K562 (cell line): Measurements from ENCODE around the gene TMEM270. TPM values are rescaled to one million over a fixed set of nuclear protein-coding genes. Genes with fewer than 3 reads are reported as not detected.

Experiments used
- CHD4 ChIP-seq: fragments of 200-600 bp; sonication (generic); IDR thresholded peaks from 3 replicates; pipeline ENCODE4 v1.6.1; 2012; ENCODE audit warnings: low read depth, mild to moderate bottlenecking, mixed read lengths, low read length, inconsistent platforms; ENCODE audit not compliant: insufficient read depth, insufficient replicate concordance, poor library complexity, severe bottlenecking
- HDAC6 ChIP-seq: IDR thresholded peaks from 2 replicates; pipeline ENCODE4 v1.6.1; 2012; ENCODE audit warnings: low read depth, mild to moderate bottlenecking, control low read depth, inconsistent platforms, low read length, moderate library complexity
- HDGF ChIP-seq: fragments of 450-650 bp; IDR thresholded peaks from 2 replicates; pipeline ENCODE4 v1.6.1; 2016
- JUN ChIP-seq, 2 experiments: sonication (generic) in 1 of 2; formaldehyde crosslinking in 1 of 2; IDR thresholded peaks; 2 replicates each; pipeline versions ENCODE4 v1.6.1 to v1.8.0; 2012 to 2022; ENCODE audit warnings: borderline replicate concordance in 2 of 2, mild to moderate bottlenecking in 2 of 2, improper control_type of control experiment in 1 of 2, low read depth in 1 of 2, low read length in 1 of 2, missing genetic modification reagents in 1 of 2
- JUNB ChIP-seq: fragments of 450-650 bp; formaldehyde crosslinking; conservative IDR thresholded peaks from 2 replicates; pipeline ENCODE4 v1.4.0; 2020; ENCODE audit warnings: mild to moderate bottlenecking
- MYC ChIP-seq, 2 experiments: fragments of 250-450 bp in 1 of 2; sonication (Bioruptor Pico) in 1 of 2; IDR thresholded peaks; 2 replicates each; pipeline versions ENCODE4 v1.5.1 to v1.6.1; 2012 to 2021; ENCODE audit warnings: low read depth in 2 of 2, borderline replicate concordance in 1 of 2, improper control_type of control experiment in 1 of 2, low read length in 1 of 2, mild to moderate bottlenecking in 1 of 2, moderate library complexity in 1 of 2
- NEUROD1 ChIP-seq: fragments of 150-350 bp; IDR thresholded peaks from 2 replicates; pipeline ENCODE4 v1.6.1; 2014; ENCODE audit warnings: borderline replicate concordance, low read length, low read depth; ENCODE audit not compliant: partially characterized antibody
- RCOR1 ChIP-seq, 2 experiments: IDR thresholded peaks; 2 replicates each; pipeline ENCODE4 v1.6.1; 2012; ENCODE audit warnings: low read depth in 2 of 2, low read length in 2 of 2, borderline replicate concordance in 1 of 2, improper control_type of control experiment in 1 of 2
- SMARCE1 ChIP-seq: fragments of 450-650 bp; IDR thresholded peaks from 2 replicates; pipeline ENCODE4 v1.7.1; 2016; ENCODE audit warnings: mild to moderate bottlenecking
- TRIM24 ChIP-seq, 2 experiments: fragments of 450-650 bp; IDR thresholded peaks; 2 replicates each; pipeline ENCODE4 v1.6.1; 2016
- polyA plus RNA-seq, 8 experiments: library from polyadenylated mRNA; depleted of rRNA in 4 of 8; stranded (reverse) in 5 of 8; unstranded in 3 of 8; fragments of >200 nt; fragmentation: Nextera tagmentation in 2 of 8; fragmentation: Illumina TruSeq in 1 of 8; extraction: Ambion mirVana in 2 of 8; extraction: Trizol in 1 of 8; gene quantifications; 2 replicates each; pipeline versions ENCODE4 v1.2.1 to v1.2.3, GENCODE V29; 2011 to 2014; ENCODE audit warnings: inconsistent platforms in 1 of 8, missing spikeins in 1 of 8
- total RNA-seq, 7 experiments: library from RNA; depleted of rRNA in 6 of 7; stranded (reverse); fragments of >200 nt in 6 of 7; fragmentation: Illumina TruSeq in 2 of 7; extraction: Trizol in 2 of 7; gene quantifications; 2 replicates each; pipeline versions ENCODE4 v1.2.1 to v1.2.3, GENCODE V29; 2011 to 2021; ENCODE audit warnings: low replicate concordance in 1 of 7
- TF ChIP-seq, protein P1 (sequence below): fragments of 450-650 bp; IDR thresholded peaks from 2 replicates; pipeline ENCODE4 v1.6.1; 2018; ENCODE audit not compliant: partially characterized antibody
- TF ChIP-seq, protein P2 (sequence below): fragments of 450-650 bp; IDR thresholded peaks from 2 replicates; pipeline ENCODE4 v1.6.1; 2016; ENCODE audit warnings: antibody characterized with exemption
- TF ChIP-seq, protein P3 (sequence below), 2 experiments: IDR thresholded peaks in 1 of 2; conservative IDR thresholded peaks in 1 of 2; 2 replicates each; pipeline ENCODE4 v1.6.1; 2016; ENCODE audit warnings: low read depth in 2 of 2, mild to moderate bottlenecking in 1 of 2, missing compliant biosample characterization in 1 of 2, missing genetic modification characterization in 1 of 2, moderate library complexity in 1 of 2
- TF ChIP-seq, protein P4 (sequence below), 2 experiments: fragments of 450-650 bp in 1 of 2; sonication (generic) in 1 of 2; formaldehyde crosslinking in 1 of 2; IDR thresholded peaks in 1 of 2; conservative IDR thresholded peaks in 1 of 2; 2 replicates each; pipeline versions ENCODE4 v1.6.1 to v1.8.1; 2016 to 2023; ENCODE audit warnings: mild to moderate bottlenecking in 2 of 2, moderate library complexity in 2 of 2, inconsistent platforms in 1 of 2, missing genetic modification reagents in 1 of 2

TMEM270 gene
- total and polyA plus RNA-seq, 9 of the 15 experiments (the other 6 are each of a cell fraction or from before 2014, with no cell fraction given): not detected

DNA sequence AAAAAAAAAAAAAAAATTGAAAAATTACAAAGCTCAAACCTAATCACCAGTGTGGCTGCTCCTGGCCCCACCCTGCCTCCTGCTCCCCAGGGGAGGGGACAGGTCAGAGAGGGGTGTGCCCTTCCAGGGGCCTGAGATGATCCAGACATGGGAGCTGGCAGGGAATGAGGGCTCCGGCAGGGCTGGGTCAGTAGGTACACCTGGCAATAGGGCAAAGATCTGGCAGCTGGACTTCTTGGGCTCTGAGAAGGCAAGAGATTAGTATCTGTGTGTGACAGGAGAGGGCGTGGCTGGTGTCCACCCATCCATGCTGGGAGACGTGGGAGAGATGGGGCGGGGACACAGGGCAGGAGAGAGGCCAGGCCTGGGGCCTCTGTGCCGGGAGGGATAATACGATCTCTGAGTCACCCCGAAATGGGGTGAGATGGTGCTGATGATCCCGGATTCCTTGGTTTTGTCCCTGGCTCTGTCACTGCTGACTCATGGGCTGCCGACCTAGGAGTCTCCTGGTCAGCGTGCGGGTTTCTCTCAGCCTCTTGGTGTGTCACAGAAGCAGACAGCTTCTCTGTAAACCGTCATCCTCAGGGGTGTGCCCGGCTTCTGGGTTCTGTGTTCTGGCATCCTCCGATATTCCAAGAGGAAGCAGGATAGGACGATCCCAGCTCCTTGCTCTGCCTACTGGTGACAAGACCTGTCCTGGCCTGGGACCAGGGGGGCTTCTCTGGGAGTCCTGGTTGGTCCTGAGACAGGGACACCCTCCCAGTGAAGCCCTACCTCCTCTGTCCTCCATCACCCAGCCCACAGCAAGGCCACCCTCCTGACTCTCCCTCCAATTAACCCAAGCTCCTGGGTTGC lies 38.4 kb upstream of the TMEM270 start (continued):
- TF ChIP-seq, protein P1, sequence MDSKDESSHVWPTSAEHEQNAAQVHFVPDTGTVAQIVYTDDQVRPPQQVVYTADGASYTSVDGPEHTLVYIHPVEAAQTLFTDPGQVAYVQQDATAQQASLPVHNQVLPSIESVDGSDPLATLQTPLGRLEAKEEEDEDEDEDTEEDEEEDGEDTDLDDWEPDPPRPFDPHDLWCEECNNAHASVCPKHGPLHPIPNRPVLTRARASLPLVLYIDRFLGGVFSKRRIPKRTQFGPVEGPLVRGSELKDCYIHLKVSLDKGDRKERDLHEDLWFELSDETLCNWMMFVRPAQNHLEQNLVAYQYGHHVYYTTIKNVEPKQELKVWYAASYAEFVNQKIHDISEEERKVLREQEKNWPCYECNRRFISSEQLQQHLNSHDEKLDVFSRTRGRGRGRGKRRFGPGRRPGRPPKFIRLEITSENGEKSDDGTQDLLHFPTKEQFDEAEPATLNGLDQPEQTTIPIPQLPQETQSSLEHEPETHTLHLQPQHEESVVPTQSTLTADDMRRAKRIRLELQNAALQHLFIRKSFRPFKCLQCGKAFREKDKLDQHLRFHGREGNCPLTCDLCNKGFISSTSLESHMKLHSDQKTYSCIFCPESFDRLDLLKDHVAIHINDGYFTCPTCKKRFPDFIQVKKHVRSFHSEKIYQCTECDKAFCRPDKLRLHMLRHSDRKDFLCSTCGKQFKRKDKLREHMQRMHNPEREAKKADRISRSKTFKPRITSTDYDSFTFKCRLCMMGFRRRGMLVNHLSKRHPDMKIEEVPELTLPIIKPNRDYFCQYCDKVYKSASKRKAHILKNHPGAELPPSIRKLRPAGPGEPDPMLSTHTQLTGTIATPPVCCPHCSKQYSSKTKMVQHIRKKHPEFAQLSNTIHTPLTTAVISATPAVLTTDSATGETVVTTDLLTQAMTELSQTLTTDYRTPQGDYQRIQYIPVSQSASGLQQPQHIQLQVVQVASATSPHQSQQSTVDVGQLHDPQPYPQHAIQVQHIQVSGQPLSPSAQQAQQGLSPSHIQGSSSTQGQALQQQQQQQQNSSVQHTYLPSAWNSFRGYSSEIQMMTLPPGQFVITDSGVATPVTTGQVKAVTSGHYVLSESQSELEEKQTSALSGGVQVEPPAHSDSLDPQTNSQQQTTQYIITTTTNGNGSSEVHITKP: peak; percentile 34
- TF ChIP-seq HDGF: peak; percentile 78; the same call in 1 of the 2 replicates
- TF ChIP-seq, protein P2, sequence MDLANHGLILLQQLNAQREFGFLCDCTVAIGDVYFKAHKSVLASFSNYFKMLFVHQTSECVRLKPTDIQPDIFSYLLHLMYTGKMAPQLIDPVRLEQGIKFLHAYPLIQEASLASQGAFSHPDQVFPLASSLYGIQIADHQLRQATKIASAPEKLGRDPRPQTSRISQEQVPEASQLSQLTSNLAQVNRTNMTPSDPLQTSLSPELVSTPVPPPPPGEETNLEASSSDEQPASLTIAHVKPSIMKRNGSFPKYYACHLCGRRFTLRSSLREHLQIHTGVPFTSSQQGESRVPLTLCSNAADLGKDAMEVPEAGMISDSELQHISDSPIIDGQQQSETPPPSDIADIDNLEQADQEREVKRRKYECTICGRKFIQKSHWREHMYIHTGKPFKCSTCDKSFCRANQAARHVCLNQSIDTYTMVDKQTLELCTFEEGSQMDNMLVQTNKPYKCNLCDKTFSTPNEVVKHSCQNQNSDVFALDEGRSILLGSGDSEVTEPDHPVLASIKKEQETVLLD: peak; percentile 52; the same call in 1 of the 2 replicates
- TF ChIP-seq JUNB (CRISPR knock-in tag): peak; percentile 83
- peak; percentile 94 for TF ChIP-seq JUN (IDR thresholded peaks at IDR 0.05; ENCODE audit: borderline replicate concordance, low read depth, low read length)
- TF ChIP-seq JUN (CRISPR knock-in tag; IDR thresholded peaks at IDR 0.05; ENCODE audit: borderline replicate concordance): no peak; the same call in 1 of the 2 replicates
- TF ChIP-seq TRIM24 (IDR thresholded peaks at IDR 0.05): peak in 1 of 2 experiments; percentile 16; a peak in 1 of 4 replicates
- no peak for TF ChIP-seq CHD4
- TF ChIP-seq, protein P3, sequence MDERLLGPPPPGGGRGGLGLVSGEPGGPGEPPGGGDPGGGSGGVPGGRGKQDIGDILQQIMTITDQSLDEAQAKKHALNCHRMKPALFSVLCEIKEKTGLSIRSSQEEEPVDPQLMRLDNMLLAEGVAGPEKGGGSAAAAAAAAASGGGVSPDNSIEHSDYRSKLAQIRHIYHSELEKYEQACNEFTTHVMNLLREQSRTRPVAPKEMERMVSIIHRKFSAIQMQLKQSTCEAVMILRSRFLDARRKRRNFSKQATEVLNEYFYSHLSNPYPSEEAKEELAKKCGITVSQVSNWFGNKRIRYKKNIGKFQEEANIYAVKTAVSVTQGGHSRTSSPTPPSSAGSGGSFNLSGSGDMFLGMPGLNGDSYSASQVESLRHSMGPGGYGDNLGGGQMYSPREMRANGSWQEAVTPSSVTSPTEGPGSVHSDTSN (CRISPR knock-in tag; IDR thresholded peaks at IDR 0.05; ENCODE audit: low read depth): no peak
- TF ChIP-seq, protein P3 (tag; conservative IDR thresholded peaks at IDR 0.05; ENCODE audit: low read depth): peak; percentile 63
- peak in 1 of 2 experiments; percentile 92; a peak in 2 of 4 replicates for TF ChIP-seq RCOR1 (IDR thresholded peaks at IDR 0.05; ENCODE audit: borderline replicate concordance in 1 of 2, low read depth in 2 of 2, low read length in 2 of 2)
- TF ChIP-seq HDAC6: no peak
- TF ChIP-seq, protein P4, sequence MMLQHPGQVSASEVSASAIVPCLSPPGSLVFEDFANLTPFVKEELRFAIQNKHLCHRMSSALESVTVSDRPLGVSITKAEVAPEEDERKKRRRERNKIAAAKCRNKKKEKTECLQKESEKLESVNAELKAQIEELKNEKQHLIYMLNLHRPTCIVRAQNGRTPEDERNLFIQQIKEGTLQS (IDR thresholded peaks at IDR 0.05): peak; percentile 96
- TF ChIP-seq, protein P4 (CRISPR knock-in tag; conservative IDR thresholded peaks at IDR 0.05): peak; percentile 75; the same call in 1 of the 2 replicates
- peak; percentile 34 for TF ChIP-seq NEUROD1
- peak; percentile 95 for TF ChIP-seq SMARCE1
- peak; percentile 48; the same call in 1 of the 2 replicates for TF ChIP-seq MYC (IDR thresholded peaks at IDR 0.05; ENCODE audit: low read depth, low read length)
- no peak for TF ChIP-seq MYC (CRISPR knock-in tag; IDR thresholded peaks at IDR 0.05; ENCODE audit: borderline replicate concordance, low read depth)
